HCT116 (cell line): Measurements from ENCODE around the gene TBX5. TPM values are rescaled to one million over a fixed set of nuclear protein-coding genes. Genes with fewer than 3 reads are reported as not detected.

Experiments
- ATAC-seq: fragments of 200-7000 bp; cut with Tn5 transposase; 2 replicates; pipeline ENCODE4 v1.9.1; 2020; ENCODE audit warnings: mild to moderate bottlenecking, moderate library complexity
- BruUV-seq: library from RNA; stranded (reverse); fragments of 400-500 nt; replicated peaks from 2 replicates; lab custom pipeline; 2021; lab: Mats Ljungman, UMichigan
- CTCF ChIA-PET: fragments of 300-600 bp; sonication (Branson Sonifier 250); formaldehyde crosslinking; loops from one replicate; lab custom pipeline; 2021; ENCODE audit warnings: antibody characterized with exemption; lab: Charles Lee
- POLR2A ChIA-PET: fragments of 300-600, 350-600 bp; sonication (Branson Sonifier 250); formaldehyde crosslinking; loops from one replicate; lab custom pipeline; 2021; ENCODE audit warnings: antibody characterized with exemption; lab: Charles Lee
- RAD21 ChIA-PET, 2 experiments: fragments of 300-600 bp; sonication (Branson Sonifier 250); formaldehyde crosslinking; loops; one replicate each; lab custom pipeline; 2023; ENCODE audit warnings: low total read pairs in 2 of 2; ENCODE audit not compliant: uncharacterized antibody in 2 of 2, unreplicated experiment in 2 of 2, low non-redundant PET in 1 of 2; lab: Charles Lee
- DNase-seq: peaks from one replicate; pipeline ENCODE4 v3.0.0-alpha.2; 2010; ENCODE audit warnings: low read depth, low spot score
- H2AFZ ChIP-seq: fragments of 200-600 bp; shearing (Covaris generic), sonication (generic); 2 replicates; pipeline ENCODE4 v1.6.1; 2017; ENCODE audit warnings: low read depth, mixed run types, mixed read lengths, antibody characterized with exemption, low read length; ENCODE audit not compliant: poor library complexity, severe bottlenecking
- H3K27ac ChIP-seq: 2 replicates; pipeline ENCODE4 v1.5.1; 2012; ENCODE audit warnings: low read depth, low read length
- H3K27me3 ChIP-seq: fragments of 200-600 bp; sonication (generic); 2 replicates; pipeline ENCODE4 v1.6.1; 2016; ENCODE audit warnings: mixed run types, low read length, mixed read lengths; ENCODE audit not compliant: insufficient read depth
- H3K36me3 ChIP-seq, 2 experiments: fragments of 200-500 bp in 1 of 2; fragments of 200-600 bp in 1 of 2; sonication (Bioruptor generic) in 1 of 2; sonication (generic) in 1 of 2; 2 replicates each; pipeline versions ENCODE4 v1.5.1 to v1.6.1; 2014 to 2016; ENCODE audit warnings: low read length in 2 of 2, inconsistent platforms in 1 of 2, mixed read lengths in 1 of 2, mixed run types in 1 of 2; ENCODE audit not compliant: insufficient read depth in 2 of 2, control insufficient read depth in 1 of 2
- H3K4me1 ChIP-seq, 2 experiments: fragments of 200-600 bp in 1 of 2; sonication (generic) in 1 of 2; 2 replicates each; pipeline versions ENCODE4 v1.5.1 to v1.6.1; 2012 to 2017; ENCODE audit warnings: low read length in 2 of 2, inconsistent platforms in 1 of 2, mild to moderate bottlenecking in 1 of 2, mixed read lengths in 1 of 2, mixed run types in 1 of 2, moderate library complexity in 1 of 2; ENCODE audit not compliant: insufficient read depth in 2 of 2, control insufficient read depth in 1 of 2
- H3K4me2 ChIP-seq: fragments of 200-600 bp; sonication (generic); 2 replicates; pipeline ENCODE4 v1.6.1; 2017; ENCODE audit warnings: mixed run types, low read length, mixed read lengths
- H3K4me3 ChIP-seq, 2 experiments: fragments of 200-600 bp in 1 of 2; sonication (generic) in 1 of 2; replicated peaks in 1 of 2; 2 replicates each; pipeline ENCODE4 v1.5.1; 2011 to 2016; ENCODE audit warnings: low read length in 2 of 2, control low read depth in 1 of 2, low read depth in 1 of 2, mild to moderate bottlenecking in 1 of 2, mixed read lengths in 1 of 2, mixed run types in 1 of 2
- H3K79me2 ChIP-seq: fragments of 200-600 bp; sonication (generic); 2 replicates; pipeline ENCODE4 v1.6.1; 2017; ENCODE audit warnings: mild to moderate bottlenecking, mixed run types, low read length, moderate library complexity, mixed read lengths; ENCODE audit not compliant: insufficient read depth
- H3K9ac ChIP-seq: fragments of 200-600 bp; sonication (generic); 2 replicates; pipeline ENCODE4 v1.6.1; 2016; ENCODE audit warnings: low read length, mixed read lengths
- H3K9me2 ChIP-seq: fragments of 200-600 bp; sonication (generic), shearing (Covaris generic); 2 replicates; pipeline ENCODE4 v1.6.1; 2017; ENCODE audit warnings: mixed run types, mild to moderate bottlenecking, moderate library complexity; ENCODE audit not compliant: insufficient read depth
- H3K9me3 ChIP-seq, 2 experiments: fragments of 200-500 bp in 1 of 2; fragments of 200-600 bp in 1 of 2; sonication (Bioruptor generic) in 1 of 2; sonication (generic) in 1 of 2; 2 replicates each; pipeline ENCODE4 v1.6.1; 2014 to 2017; ENCODE audit warnings: low read length in 2 of 2, mixed read lengths in 2 of 2, inconsistent platforms in 1 of 2, low read depth in 1 of 2, mild to moderate bottlenecking in 1 of 2, mixed run types in 1 of 2, moderate library complexity in 1 of 2; ENCODE audit not compliant: control insufficient read depth in 1 of 2, insufficient read depth in 1 of 2
- H4K20me1 ChIP-seq: fragments of 200-600 bp; sonication (generic), shearing (Covaris generic); 2 replicates; pipeline ENCODE4 v1.6.1; 2017; ENCODE audit warnings: mixed run types, mild to moderate bottlenecking, moderate library complexity; ENCODE audit not compliant: insufficient read depth
- CEBPB ChIP-seq: IDR thresholded peaks from 2 replicates; pipeline ENCODE4 v1.6.1; 2012; ENCODE audit warnings: low read depth
- EZH2 ChIP-seq: fragments of 200-600 bp; sonication (generic); IDR thresholded peaks from 2 replicates; pipeline ENCODE4 v1.6.1; 2017; ENCODE audit warnings: antibody characterized with exemption, mixed run types
- EZH2phosphoT487 ChIP-seq: fragments of 200-600 bp; IDR thresholded peaks from 2 replicates; pipeline ENCODE4 v1.6.1; 2018; ENCODE audit warnings: antibody characterized with exemption, borderline replicate concordance
- POLR2A ChIP-seq: IDR thresholded peaks from 2 replicates; pipeline ENCODE4 v1.7.0; 2011; ENCODE audit warnings: borderline replicate concordance; ENCODE audit not compliant: insufficient read depth, insufficient read length; ENCODE audit errors: extremely low read depth
- SRF ChIP-seq: IDR thresholded peaks from 2 replicates; pipeline ENCODE4 v1.6.1; 2012; ENCODE audit warnings: low read depth
- YY1 ChIP-seq: IDR thresholded peaks from 2 replicates; pipeline ENCODE4 v1.6.1; 2011; ENCODE audit warnings: low read length, low read depth, moderate library complexity, mild to moderate bottlenecking; ENCODE audit not compliant: insufficient replicate concordance; ENCODE audit errors: extremely low read depth
- ZBTB33 ChIP-seq: IDR thresholded peaks from 2 replicates; pipeline ENCODE4 v1.6.1; 2011; ENCODE audit warnings: mild to moderate bottlenecking, low read length, moderate library complexity; ENCODE audit not compliant: insufficient replicate concordance; ENCODE audit errors: extremely low read depth
- ZFX ChIP-seq: fragments of 450-650 bp; IDR thresholded peaks from 2 replicates; pipeline ENCODE4 v1.6.1; 2017
- intact Hi-C: fragments of 100-400 bp; cut with micrococcal nuclease; formaldehyde crosslinking; loops from 2 replicates; pipeline ENCODE4 v1.10.0; 2022
- total RNA-seq: library from RNA; stranded (reverse); gene quantifications from one replicate; pipeline ENCODE4 v1.2.1, GENCODE V29; 2021; ENCODE audit not compliant: unreplicated experiment

Gene TBX5
- total RNA-seq, 1 experiment from 2014 or later = 0.10 TPM

DNA sequence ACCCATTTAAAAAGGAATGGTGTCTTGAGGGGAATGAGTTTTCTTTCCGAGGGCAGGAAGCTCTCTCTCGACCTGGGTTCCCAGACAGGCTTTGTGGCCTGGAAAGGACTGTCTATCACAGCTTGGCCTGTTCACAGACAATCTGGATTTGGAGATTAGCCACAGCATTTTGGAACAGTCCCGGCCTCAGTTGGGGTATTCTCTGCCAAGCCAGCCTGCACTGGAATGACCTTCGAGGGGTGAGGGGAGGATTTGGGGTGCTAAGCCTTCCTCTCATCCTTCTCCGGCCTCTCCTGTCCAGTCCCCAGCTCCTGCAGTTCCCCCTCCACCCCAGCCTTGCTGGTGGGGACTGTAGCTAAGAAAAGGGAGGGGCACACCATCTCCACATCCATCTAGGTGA, 13.0 kb downstream of the TBX5 start (continued):
- no peak for TF ChIP-seq ZBTB33
- TF ChIP-seq EZH2phosphoT487 = no peak
- TF ChIP-seq, all 23 proteins: peak for 0

DNA sequence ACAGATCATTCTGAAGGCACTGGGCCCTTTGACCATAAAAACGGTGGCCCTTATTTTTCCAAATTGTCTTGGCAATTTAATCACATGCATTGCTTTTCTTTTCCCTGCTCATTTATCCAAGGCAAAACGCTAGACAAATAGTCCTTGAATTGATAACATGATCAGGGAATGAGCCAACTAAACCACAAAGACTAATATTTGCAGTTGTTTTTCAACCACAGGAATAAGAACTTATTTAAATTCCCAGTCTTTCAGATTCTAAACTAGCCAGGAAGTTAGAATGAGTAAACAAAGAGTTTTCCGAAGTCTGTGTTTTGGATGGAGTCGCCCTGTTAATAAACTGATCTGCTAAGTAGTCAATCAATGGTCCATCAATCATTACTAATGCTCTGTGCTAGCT, 14.9 kb downstream of the TBX5 start:
- TF ChIP-seq CEBPB (no peak), SRF (no peak), POLR2A (no peak), EZH2 (0 out of 2 replicates have a peak, but pooled peaks have one; percentile 71)
- no peaks in the 10 kb centered on the region for H3K9me3 ChIP-seq
- no peaks in the 10 kb centered on the region for H3K4me1 ChIP-seq
- no peak overlapping the region for H3K27ac ChIP-seq
- ChIA-PET CTCF (no interaction called here), RAD21 (no interaction called here), POLR2A (no interaction called here)
- no peaks in the 10 kb centered on the region for H3K36me3 ChIP-seq
- no peak overlapping the region for H3K9ac ChIP-seq
- H3K27me3 ChIP-seq = peaks cover 45% of the 10 kb centered on the region
- no peak overlapping the region for H2AFZ ChIP-seq
- BruUV-seq = no TSS peak
- intact Hi-C loops = no loop called here
- DNase-seq (no peak), ATAC-seq (no peak)
- H3K4me3 ChIP-seq = no peak overlapping the region
- no peaks in the 10 kb centered on the region for H3K79me2 ChIP-seq
- no peaks in the 10 kb centered on the region for H4K20me1 ChIP-seq
- no peaks in the 10 kb centered on the region for H3K9me2 ChIP-seq
- no peak overlapping the region for H3K4me2 ChIP-seq

- Histone ChIP-seq H4K20me1 (no peaks in the 10 kb centered on the region), H3K9me2 (no peaks in the 10 kb centered on the region), H3K27ac (no peak overlapping the region)
- DNase-seq (no peak), ATAC-seq (no peak)
- TF ChIP-seq ZFX (no peak), YY1 (no peak)
- TF ChIP-seq, all 23 proteins: peak for 0
- Histone ChIP-seq H3K27me3 (peaks cover 47% of the 10 kb centered on the region), H3K9me3 (no peaks in the 10 kb centered on the region), H3K79me2 (no peaks in the 10 kb centered on the region), H3K9ac (no peak overlapping the region), H3K36me3 (no peaks in the 10 kb centered on the region), H3K4me1 (no peaks in the 10 kb centered on the region), H3K4me2 (no peak overlapping the region), H2AFZ (no peak overlapping the region), H3K4me3 (no peak overlapping the region)
- CTCF ChIA-PET = no interaction called here
- RAD21 ChIA-PET = interaction anchor here in 1 of 2 experiments (0.7 kb wide), 1 partner anchor 537 kb away, joined by 4 read pairs; no protein-coding TSS in a partner anchor
- no TSS peak for BruUV-seq
- intact Hi-C loops = no loop called here
- POLR2A ChIA-PET = no interaction called here
These were observed 21.2 kb downstream of the TBX5 start for GRCh38 chr12:114384739-114385138.
